ENCODE results near the gene HYOU1.

HYOU1 gene

DNA sequence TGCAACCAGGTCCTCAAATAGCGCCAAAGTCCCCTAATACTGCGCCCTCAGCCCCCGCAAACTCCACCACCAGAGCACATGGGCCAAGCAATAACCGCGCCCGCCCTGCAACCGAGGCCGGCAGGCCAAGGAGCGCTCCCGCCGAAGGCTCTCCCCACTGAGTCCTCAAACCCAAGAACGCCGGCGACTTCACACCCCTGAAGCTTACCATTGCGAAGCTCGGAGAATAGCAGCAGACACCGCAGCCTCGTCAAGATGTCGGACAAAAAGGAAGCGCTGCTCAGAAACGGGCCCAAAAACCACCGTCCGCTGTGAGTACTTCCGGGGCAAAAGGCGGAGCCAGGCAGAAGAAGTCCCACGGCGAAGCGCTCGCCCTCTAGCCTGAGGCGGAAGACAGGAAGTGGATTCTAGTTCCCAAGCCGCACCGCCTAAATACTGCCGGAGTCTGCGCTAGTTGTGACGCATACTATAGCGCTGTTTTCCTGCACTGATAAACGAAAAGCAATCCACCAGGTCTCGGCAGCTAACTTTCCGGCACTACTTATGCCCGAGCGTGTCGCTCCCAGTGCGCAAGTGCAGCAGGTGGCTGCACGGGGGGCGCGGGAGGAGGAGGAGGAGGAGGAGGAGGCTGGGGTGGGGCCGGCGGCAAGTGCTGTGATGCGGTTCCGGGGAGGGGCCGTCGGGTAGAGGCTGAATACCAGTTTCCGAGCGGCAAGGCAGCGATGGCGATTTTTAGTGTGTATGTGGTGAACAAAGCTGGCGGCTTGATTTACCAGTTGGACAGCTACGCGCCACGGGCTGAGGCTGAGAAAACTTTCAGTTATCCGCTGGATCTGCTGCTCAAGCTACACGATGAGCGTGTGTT is 38.7 kb downstream of the HYOU1 start, which contains the start of the genes RPS25 and TRAPPC4:
Gene RPS25, minus strand, starts transcription at position 270 of the 865 bp plus-strand sequence. Its CDS starts 59 bp downstream, at position 211.
Gene TRAPPC4, plus strand, starts transcription at position 693 of the 865 bp plus-strand sequence. Its CDS starts 30 bp downstream, at position 723.
- peak; percentile 97 for DNase-seq

DNA sequence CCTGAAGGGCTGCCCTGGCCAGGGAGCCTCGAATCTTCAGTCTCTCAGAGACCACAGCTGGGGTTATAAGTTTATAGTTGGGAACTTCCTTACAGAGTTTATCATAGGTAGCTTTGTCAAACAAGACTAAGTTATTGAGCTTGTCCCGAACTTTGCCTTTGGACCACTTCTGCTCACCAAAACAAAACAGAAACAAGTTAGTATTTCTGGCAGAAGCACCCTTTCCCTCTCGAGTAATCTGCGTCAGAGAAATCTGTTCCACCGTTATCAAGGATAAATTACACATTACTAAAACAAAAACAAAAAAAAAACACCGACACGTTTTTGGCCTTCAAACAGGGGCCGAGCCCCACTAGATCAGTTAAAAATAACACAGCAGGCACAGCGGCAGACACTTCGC is 39.6 kb downstream of the HYOU1 start:
- peak; percentile 25 for DNase-seq

DNA sequence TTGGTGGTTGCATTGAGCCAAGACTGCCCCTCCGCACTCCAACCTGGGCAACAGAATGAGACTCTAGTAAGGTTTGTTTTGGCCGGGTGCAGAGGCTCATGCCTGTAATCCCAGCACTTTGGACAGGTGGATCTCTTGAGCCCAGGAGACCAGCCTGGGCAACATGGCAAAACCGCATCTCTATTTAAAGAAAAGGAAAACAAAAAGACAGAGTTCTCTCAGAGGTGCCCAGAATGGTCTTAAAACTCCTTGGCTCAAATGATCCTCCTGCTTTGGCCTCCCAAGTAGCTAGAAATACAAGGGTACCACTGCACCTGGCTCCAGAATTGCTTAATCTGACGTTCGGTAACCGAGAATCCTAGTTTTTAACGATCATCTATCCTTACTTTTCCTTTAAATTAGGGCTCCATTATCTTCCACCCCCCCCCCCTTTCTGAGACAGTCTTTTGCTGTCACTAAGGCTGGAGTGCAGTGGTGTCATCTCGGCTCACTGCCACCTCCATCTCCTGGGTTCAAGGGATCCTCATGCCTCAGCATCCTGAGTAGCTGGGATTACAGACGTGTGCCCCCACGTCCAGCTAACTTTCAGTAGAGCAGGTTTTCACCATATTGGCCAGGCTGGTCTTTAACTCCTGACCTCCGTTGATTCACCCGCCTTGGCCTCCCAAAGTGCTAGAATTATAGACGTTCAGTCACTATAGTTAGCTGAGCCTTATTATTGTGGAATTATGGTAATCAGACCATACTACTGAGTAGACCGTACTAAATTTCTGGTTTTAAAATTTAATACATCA is 40.6 kb downstream of the HYOU1 start:
- no peak for DNase-seq

DNA sequence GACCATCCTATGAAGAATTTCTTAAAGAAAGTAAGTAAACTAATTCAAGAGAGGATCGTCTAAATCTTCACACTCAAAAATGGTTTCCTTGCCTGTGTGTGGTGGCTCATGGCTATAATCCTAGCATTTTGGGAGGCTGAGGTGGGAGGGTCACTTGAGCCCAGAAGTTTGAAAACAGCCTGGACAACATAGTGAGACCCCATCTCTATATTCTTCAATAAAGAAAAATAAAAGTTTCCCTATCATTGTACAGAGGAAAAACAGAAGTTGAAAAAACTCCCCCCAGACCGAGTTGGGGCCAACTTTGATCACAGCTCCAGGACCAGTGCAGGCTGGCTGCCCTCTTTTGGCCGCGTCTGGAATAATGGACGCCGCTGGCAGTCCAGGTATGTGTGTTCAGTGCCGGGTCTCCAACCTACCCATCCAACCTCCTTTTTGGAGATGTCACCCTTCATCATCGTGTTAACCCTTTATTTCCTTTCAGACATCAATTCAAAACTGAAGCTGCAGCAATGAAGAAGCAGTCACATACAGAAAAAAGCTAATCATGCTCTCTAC is 41.9 kb downstream of the HYOU1 start:
- DNase-seq = no peak

GRCh38 chr11:119014209-119014924 is 42.6 kb downstream of the HYOU1 start:
- no peak for DNase-seq

- DNase-seq = no peak
Observed at GRCh38 chr11:119012629-119013170, 44.3 kb downstream of the HYOU1 start.

GRCh38 chr11:119011476-119012053 is 45.4 kb downstream of the HYOU1 start:
- no peak for DNase-seq

DNA sequence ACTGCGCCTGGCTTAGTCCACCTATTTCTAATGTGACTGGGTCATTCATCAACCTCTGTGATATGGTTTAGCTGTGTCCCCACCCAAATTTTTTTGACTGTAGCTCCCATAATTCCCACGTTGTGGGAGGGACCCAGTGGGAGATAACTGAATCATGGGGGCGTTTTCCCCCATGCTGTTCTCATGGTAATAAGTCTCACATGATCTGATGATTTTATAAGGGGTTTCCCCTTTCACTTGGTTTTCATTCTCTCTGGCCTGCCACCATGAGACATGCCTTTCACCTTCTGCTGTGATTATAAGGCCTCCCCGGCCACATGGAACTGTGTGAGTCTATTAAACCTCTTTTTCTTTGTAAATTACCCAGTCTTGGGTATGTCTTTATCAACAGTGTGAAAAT is 50.3 kb downstream of the HYOU1 start:
- DNase-seq = peak; percentile 37

DNA sequence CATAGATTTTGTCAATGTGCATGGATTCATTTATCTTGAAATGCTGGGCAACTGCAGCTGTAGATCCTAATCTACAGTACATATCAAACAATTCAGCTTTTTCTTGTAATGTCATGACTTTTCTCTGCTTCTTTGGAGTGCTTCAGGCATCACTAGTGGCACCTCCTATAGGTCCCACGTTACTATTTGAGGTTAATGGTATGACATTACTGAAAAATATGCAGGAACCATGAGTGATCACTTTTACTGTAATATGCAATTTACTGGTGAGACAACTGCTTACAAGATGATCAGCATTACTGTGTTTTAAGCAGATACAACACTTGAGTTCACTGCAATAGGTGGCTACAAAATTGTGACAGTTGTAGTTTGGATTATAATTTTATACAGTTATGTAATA is 56.1 kb downstream of the HYOU1 start:
- no peak for DNase-seq

GRCh38 chr11:118998822-118999221 is 58.2 kb downstream of the HYOU1 start:
- DNase-seq = no peak

DNA sequence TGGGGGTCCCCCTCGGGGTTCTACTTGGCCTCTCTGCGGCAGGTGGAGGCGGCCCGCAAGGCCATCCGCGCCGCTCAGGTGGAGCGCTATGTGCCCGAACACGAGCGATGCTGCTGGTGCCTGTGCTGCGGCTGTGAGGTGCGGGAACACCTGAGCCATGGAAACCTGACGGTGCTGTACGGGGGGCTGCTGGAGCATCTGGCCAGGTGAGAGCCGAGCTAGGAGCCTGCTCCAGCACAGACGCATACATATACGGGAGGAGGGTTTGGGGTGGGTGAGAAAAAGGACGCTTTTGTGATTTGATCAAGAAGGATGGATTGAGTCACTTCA is 58.7 kb downstream of the HYOU1 start:
- no peak for DNase-seq

- DNase-seq = peak; percentile 96
Observed at GRCh38 chr11:118997627-118998387, 59.2 kb downstream of the HYOU1 start, which contains the start of gene CENATAC. Gene CENATAC (plus strand): TSS chr11:118998138. CDS start chr11:118998198, 60 bp downstream.

DNA sequence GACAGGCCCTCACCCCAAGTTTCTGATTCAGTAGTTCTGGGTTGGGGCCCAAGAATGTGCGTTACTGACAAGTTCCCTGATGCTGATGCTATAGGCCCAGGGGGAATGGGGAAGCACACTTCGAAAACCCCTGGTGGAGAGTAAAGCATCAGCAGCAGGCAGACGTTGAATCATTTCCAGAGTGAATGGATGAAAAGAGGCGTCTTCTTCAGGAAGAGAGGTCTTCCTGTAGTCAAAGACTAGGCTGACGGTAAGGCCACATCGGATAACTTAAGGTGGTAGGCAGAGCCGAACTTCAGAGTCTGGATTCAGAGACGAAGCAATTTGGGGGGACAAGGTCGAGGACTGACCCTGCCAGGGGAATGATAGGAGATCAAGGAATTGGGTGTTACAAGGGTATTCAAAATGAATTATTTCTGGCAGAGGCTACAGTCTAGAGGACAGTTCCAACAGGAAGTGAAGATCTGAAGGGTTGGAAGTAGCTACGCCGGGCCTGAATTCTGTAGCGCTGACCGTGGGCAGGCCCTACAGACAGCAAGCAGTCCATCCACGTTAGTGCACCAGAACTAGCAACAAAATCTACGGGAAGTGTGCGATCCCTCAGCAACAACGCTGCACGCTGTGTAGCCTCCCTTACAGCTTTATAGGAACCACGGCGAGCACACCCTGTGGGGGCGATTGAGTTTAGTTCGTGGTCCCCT is 59.9 kb downstream of the HYOU1 start:
- DNase-seq = peak; percentile 63

Measured in inflammatory macrophage treated with lipopolysaccharide for 4 hours (primary cell).